GM10847 (cell line): ENCODE data around the gene LDLRAD4.

Source experiments
- POLR2A ChIP-seq: IDR thresholded peaks from 2 replicates; pipeline ENCODE4 v1.6.1; 2011; ENCODE audit not compliant: insufficient read length; ENCODE audit errors: extremely low read depth

LDLRAD4 gene

DNA sequence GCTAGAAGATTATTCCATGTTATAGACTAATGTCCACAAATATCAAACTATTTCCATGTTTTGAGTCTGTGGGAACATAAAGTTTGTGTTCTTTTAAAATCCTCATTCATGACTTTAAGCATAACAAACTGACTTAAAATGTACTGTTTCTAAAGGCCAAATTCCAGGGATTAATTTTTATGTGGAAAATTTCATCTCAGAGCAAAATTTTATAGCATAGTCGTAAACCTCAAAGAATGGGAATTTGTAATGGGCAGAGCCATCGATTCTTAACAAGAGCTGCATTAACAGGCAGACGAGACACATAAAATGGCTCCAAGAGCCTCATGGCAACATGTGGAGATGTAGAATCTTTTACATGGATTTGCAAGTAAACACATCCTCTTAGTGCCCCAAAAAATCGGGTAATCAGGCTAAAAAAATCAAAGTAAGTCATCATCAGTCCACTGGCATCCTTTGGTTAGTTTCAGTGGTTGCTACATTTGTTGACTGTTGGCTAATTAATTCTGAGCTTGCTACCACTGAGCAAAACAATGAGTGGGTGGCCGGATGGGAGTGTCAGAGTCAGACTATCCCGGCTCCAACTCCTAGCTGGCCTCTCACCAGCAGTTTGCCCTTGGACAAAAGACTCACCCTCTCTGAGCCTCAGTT is 388.2 kb downstream of the LDLRAD4 start:
- no peak for TF ChIP-seq POLR2A

DNA sequence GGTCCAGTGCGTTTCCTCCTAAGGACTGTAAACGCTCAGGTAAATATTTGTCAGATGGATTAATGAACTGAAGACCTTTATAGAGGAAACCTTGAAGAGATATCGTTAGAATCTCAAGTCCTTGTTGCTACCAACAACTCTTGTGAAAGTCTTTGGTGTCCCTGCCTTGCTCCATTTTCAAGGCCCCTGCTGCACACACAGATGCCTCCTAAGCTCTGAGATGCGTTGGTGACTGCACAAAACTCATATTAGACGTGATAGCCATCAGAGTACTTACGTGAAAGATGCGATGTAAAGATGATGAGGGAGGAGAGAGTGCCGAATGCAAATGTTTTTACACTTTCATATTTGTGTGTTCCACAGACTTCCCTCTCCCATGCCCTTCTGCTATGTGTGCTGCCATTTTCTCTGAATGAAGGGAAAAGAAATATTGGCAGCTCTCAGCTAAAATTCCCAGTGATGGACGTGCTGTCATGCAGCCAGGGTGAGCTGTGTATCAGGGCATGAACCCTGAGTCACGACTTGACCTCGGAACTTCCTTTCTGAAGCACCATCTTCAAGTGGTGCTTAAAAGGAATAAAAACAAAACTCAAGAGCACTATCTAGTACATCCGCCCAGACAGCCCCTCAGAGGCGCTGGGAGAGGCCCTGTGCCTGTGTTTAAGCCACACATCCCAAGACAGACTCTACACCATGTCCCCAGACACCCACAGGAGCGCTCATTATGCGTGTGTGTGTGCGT is 390.4 kb downstream of the LDLRAD4 start:
- TF ChIP-seq POLR2A = no peak

- no peak for TF ChIP-seq POLR2A
Measured at GRCh38 chr18:13610555-13611141, 392.1 kb downstream of the LDLRAD4 start.

- TF ChIP-seq POLR2A = no peak
Measured at GRCh38 chr18:13611142-13611600, 392.6 kb downstream of the LDLRAD4 start.

DNA sequence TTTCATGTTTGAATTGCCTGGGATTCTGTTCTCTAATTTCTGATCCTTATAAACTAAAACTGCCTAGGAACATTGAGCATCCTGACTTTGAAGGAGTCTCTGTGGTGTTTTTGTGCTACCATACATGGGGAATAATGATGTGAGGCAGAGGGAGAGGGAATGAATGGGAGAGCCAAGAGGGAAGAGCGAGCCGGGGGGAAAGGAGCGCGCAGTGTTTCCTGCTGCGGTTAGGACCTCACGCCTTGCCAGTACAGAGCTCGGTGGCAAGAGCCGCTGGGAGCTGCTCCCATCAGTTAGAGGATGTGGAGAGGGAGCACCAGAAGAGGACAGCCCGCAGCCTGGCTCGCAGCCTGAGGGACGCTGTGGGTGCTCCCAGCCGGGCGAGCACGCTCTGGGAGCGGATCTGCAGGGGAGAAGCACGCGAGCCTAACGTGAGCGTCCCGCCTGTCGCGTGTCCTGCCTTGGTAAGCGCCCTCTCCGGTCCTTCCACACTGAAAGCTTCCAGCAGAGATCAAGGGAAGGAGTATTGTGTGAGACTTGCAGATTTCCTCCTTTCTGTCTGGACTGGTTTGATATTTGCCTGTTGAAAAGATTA is 393.1 kb downstream of the LDLRAD4 start:
- TF ChIP-seq POLR2A = no peak

GRCh38 chr18:13612196-13612997 is 393.8 kb downstream of the LDLRAD4 start:
- peak; percentile 48 for TF ChIP-seq POLR2A

DNA sequence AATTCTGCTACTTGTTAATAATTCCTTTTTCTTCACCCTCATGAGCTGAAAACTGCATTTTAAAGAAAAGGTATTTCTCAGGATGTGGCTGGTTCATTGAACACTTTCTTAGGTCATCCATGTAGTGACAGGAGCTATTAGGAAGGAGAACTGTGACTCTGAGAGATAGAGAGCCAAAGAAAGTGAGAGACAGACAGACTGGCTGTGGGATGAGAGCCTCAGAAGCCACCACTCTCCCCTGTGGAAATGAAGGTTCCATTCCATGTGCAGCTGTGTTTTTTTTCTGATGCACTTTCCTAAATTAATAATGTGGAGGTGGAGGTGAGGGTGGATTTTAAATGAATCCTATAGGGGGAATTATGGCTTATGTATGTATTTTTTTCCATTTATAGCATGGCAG is 394.5 kb downstream of the LDLRAD4 start:
- TF ChIP-seq POLR2A = no peak

DNA sequence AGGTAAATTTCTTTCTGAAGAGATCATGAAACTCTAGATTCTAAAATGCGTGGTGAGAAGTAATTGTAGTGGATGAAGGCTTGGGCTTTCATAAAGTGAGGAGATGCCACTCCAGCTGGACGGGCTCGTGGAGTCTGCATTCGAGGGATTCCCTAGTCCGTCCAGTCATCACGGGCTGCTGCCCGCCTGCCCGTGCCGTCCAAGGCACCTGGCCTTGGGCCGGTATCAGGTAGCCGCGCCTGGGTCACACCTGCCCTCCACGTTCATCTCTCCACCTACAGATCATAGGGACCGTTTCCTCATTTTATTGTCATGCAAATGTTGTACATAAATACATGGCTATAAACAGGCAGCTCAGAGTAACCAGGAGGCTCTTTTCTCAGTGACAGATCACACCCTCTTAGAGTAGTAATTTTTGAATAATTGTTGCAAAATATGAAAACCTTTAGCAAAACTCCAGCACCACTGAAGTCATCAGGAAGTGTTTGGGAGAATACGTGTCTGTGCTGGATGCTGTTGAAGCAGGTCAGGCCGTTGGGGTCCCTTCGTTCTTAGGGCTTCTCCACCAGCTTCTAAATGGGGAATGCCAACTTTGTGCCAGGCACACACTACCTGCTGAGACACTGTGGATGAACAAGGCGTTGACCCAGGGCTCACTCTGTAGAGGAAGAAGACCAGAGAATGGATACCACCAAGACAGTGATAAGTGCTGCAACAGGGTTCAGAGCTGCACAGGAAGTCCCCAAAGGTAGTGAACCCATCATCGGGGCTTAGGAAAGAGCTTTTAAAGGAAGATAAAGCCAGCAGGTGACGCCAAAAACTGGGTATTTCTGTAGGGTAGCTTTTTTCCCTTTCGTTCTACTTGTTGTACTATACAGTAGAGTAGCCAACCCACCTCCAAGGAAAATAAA is 395.3 kb downstream of the LDLRAD4 start:
- peak; percentile 11 for TF ChIP-seq POLR2A

DNA sequence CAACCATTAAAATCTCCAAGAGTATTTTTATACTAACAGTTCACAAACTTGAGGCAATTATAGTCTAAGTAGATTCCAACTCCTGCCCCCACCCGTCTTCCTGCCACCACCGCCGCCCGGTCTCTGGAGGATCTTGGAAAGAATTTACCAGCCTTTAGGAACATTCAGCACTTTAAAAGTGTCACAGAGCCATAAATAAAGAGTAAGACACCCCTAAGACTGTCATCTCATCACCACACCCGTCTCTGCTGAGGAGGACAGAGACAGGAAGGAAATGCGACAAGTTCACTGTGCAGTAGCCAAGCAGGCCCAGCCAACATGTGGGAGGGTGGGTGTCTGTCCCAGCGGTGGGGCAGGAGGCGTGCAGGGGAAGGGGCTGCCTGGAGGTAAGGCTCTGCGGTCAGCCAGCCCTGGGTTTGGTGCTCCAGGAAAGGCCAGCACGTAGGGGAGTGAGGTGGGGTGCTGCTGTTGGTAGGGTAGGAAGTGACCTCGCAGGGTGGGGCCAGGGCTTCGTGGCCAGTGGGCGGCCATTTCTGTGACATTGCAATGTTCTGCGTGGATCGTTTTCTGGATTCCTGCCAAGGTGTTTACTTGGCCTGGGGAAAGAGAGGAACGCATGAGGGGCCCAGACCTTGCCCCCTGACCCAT is 396.2 kb downstream of the LDLRAD4 start:
- TF ChIP-seq POLR2A = no peak

DNA sequence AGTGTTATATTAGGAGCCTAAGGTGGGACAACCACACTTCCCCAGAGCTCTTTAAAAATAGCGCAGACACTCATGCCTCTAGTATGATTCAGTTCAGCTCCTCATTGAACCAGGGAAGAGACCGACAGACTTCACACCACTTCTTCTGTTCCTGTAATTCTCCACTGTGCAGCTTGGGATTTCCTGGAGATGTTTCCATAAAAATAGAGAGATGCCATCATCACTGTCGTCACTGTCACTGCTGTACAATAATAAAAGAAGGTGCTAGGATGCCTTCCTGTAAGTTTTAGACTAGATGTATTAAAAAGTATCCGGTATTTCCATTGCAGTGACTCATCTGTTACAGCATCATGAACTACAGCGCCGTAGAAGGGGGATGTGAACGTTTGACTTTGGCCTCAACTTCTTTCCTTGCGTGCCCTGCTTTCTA is 396.9 kb downstream of the LDLRAD4 start:
- no peak for TF ChIP-seq POLR2A

DNA sequence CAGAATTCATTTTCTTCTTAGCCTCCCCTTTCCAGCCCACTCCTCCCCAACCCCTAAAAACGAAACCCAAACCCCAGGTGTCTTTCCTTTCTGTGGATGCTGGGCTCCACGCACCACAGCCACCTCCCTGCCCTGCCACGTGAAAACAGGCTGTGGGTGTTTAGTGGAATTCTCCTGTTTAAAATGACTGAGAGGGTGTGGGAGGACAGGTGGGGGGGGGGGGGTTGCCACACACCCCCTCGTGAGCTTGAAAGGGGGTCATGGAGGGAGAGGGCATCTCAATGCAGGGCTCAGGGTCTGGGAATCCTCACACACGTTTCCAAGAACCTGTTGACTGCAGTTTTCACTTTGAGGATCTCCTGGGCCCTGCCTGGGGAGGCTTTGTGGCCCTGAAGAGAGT is 397.5 kb downstream of the LDLRAD4 start:
- TF ChIP-seq POLR2A = no peak

DNA sequence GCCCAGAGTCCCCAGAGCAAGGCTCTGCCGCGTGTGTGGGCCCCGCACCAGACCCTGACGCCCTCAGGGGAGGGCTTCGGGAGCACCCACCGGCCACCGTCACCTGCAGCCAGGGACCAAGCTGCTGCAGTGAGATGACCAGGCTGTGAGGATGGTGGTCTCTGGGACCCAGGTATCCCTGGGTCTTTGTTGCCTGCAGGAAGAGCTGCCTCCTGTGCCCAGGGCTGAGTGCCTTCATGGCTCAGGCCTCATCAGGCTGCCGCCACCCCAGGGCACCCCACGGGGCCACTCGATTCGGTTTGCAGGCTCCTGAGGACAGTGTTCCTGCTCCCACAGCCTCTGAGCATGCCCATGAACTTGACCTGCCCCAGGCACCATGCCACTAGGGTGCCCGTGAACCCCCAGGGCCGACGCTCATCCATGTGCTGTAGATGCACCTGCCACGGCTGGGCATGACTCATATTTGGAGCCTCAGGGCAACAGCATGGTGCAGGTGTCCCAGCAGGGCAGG is 398.0 kb downstream of the LDLRAD4 start:
- no peak for TF ChIP-seq POLR2A

DNA sequence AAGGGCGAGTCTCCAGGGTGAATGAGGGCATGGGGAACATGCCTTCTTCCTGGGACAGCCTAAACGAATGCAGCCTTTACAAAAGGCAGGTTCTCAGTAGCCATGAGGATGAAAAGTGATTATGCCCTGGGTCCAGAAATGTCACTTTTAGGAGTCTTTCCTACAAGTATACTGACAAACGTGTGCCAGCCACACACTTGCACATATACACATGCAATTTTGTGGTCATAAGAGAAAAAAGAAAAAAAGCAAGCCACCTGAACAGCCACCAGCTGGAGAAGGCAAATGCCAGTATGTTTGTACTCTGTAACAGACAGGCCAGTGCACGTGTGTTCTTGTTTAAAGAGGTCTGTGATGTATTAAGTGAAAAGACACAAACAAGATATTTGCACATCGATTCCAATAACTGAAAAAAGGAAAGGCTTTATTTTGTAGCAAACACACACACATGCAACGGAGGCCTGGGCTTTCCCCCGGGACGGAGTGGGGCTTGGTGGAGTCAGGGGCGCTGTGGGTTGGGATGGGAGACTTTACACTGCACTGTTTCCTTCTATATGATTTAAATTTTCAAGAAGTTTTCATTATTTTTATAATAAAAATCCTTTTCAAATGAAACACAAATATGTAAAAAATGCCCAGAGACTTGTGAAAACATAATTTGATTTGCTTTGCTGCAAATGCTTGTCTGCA is 399.4 kb downstream of the LDLRAD4 start:
- TF ChIP-seq POLR2A = no peak
